ENCODE data around the gene SIX2. TPM values are rescaled to one million over a fixed set of nuclear protein-coding genes. Genes with fewer than 3 reads are reported as not detected.

Gene SIX2
- polyA plus RNA-seq, 1 experiment, result 0.36 TPM

- peaks cover 6% of the 10 kb centered on the region for H3K27me3 ChIP-seq (ENCODE audit: control insufficient read depth, insufficient read depth, low read length)
- H3K4me3 ChIP-seq (ENCODE audit: low read depth, low read length), result no peak overlapping the region
- POLR2A ChIA-PET, result no interaction called here
- TF ChIP-seq CTCF (IDR thresholded peaks at IDR 0.05; ENCODE audit: insufficient read depth, low read depth, low read length), result no peak
- DNase-seq (ENCODE audit: low read depth), result no peak
- CTCF ChIA-PET, result interaction anchor here (1.9 kb wide), 1 partner anchor 12 kb away, joined by 9 read pairs; no protein-coding TSS in a partner anchor
- no peaks in the 10 kb centered on the region for H3K36me3 ChIP-seq (ENCODE audit: control insufficient read depth, insufficient read depth, low read length)
These were observed 41.4 kb downstream of the SIX2 start for GRCh38 chr2:44967727-44968432.

GRCh38 chr2:44967056-44967455 is 42.2 kb downstream of the SIX2 start:
- Histone ChIP-seq H3K36me3 (ENCODE audit: control insufficient read depth, insufficient read depth, low read length) (no peaks in the 10 kb centered on the region), H3K4me3 (ENCODE audit: low read depth, low read length) (no peak overlapping the region), H3K27me3 (ENCODE audit: control insufficient read depth, insufficient read depth, low read length) (peaks cover 4% of the 10 kb centered on the region; the same call in 1 of the 2 replicates)
- DNase-seq (ENCODE audit: low read depth), result no peak
- TF ChIP-seq CTCF (IDR thresholded peaks at IDR 0.05; ENCODE audit: insufficient read depth, low read depth, low read length), result no peak
- ChIA-PET CTCF (interaction anchor here (1.9 kb wide), 1 partner anchor 11 kb away, joined by 9 read pairs; no protein-coding TSS in a partner anchor), POLR2A (no interaction called here)

GRCh38 chr2:44965684-44966083 is 43.6 kb downstream of the SIX2 start:
- POLR2A ChIA-PET, result no interaction called here
- CTCF ChIA-PET, result interaction anchor here (0.6 to 2.7 kb wide), 3 partner anchors 11 to 724 kb away, joined by 3 to 10 read pairs (median 3); no protein-coding TSS in a partner anchor
- H3K36me3 ChIP-seq (ENCODE audit: control insufficient read depth, insufficient read depth, low read length), result no peaks in the 10 kb centered on the region
- no peak for DNase-seq (ENCODE audit: low read depth)
- peaks cover 4% of the 10 kb centered on the region; the same call in 1 of the 2 replicates for H3K27me3 ChIP-seq (ENCODE audit: control insufficient read depth, insufficient read depth, low read length)
- no peak overlapping the region for H3K4me3 ChIP-seq (ENCODE audit: low read depth, low read length)
- TF ChIP-seq CTCF (IDR thresholded peaks at IDR 0.05; ENCODE audit: insufficient read depth, low read depth, low read length), result no peak

- Histone ChIP-seq H3K27me3 (ENCODE audit: control insufficient read depth, insufficient read depth, low read length) (peaks cover 4% of the 10 kb centered on the region; the same call in 1 of the 2 replicates), H3K4me3 (ENCODE audit: low read depth, low read length) (no peak overlapping the region), H3K36me3 (ENCODE audit: control insufficient read depth, insufficient read depth, low read length) (no peaks in the 10 kb centered on the region)
- no peak for DNase-seq (ENCODE audit: low read depth)
- ChIA-PET POLR2A (no interaction called here), CTCF (interaction anchor here (1.0 to 2.7 kb wide), 7 partner anchors 9 to 536 kb away, joined by 3 to 10 read pairs (median 3); no protein-coding TSS in a partner anchor)
- peak; percentile 39 for TF ChIP-seq CTCF (IDR thresholded peaks at IDR 0.05; ENCODE audit: insufficient read depth, low read depth, low read length)
These were observed 44.5 kb downstream of the SIX2 start for GRCh38 chr2:44964752-44965236.

- ChIA-PET CTCF (interaction anchor here (1.4 kb wide), 1 partner anchor 11 kb away, joined by 4 read pairs; no protein-coding TSS in a partner anchor), POLR2A (no interaction called here)
- Histone ChIP-seq H3K4me3 (ENCODE audit: low read depth, low read length) (no peak overlapping the region), H3K27me3 (ENCODE audit: control insufficient read depth, insufficient read depth, low read length) (peaks cover 4% of the 10 kb centered on the region; the same call in 1 of the 2 replicates), H3K36me3 (ENCODE audit: control insufficient read depth, insufficient read depth, low read length) (no peaks in the 10 kb centered on the region)
- no peak for TF ChIP-seq CTCF (IDR thresholded peaks at IDR 0.05; ENCODE audit: insufficient read depth, low read depth, low read length)
- DNase-seq (ENCODE audit: low read depth), result no peak
These were observed 47.0 kb downstream of the SIX2 start for GRCh38 chr2:44962176-44962695.
